Neural progenitor cell (in vitro differentiated cells): ENCODE data around the gene SERPINA6. TPM values are rescaled to one million over a fixed set of nuclear protein-coding genes. Genes with fewer than 3 reads are reported as not detected.
A peak's percentile ranks its signal among the peaks of the same experiment; 100 is the strongest.

Experiments
- DNase-seq: peaks from one replicate; pipeline ENCODE4 v3.0.0-alpha.2; 2016; ENCODE audit warnings: low spot score
- H2AFZ ChIP-seq: fragments of 200-600 bp; sonication (generic); replicated peaks from 2 replicates; pipeline ENCODE4 v1.6.1; 2016; ENCODE audit warnings: antibody characterized with exemption
- H3F3A ChIP-seq: fragments of 200-600 bp; sonication (generic); 2 replicates; pipeline ENCODE4 v1.6.1; 2016; ENCODE audit warnings: antibody characterized with exemption, low read depth
- H3K27ac ChIP-seq: fragments of 200-600 bp; sonication (generic); 2 replicates; pipeline ENCODE4 v1.5.1; 2016; ENCODE audit warnings: mild to moderate bottlenecking
- H3K27me3 ChIP-seq: fragments of 200-600 bp; sonication (generic); 2 replicates; pipeline ENCODE4 v1.6.1; 2016; ENCODE audit warnings: mild to moderate bottlenecking, moderate library complexity
- H3K36me3 ChIP-seq: fragments of 200-600 bp; sonication (generic); 2 replicates; pipeline ENCODE4 v1.5.1; 2016
- H3K4me1 ChIP-seq: fragments of 200-600 bp; sonication (generic); 2 replicates; pipeline ENCODE4 v1.6.1; 2016; ENCODE audit warnings: mixed run types
- H3K4me2 ChIP-seq: fragments of 200-600 bp; sonication (generic); 2 replicates; pipeline ENCODE4 v1.6.1; 2016
- H3K4me3 ChIP-seq: fragments of 200-600 bp; sonication (generic); 2 replicates; pipeline ENCODE4 v1.5.1; 2016
- H3K79me2 ChIP-seq: fragments of 200-600 bp; sonication (generic); 2 replicates; pipeline ENCODE4 v1.6.1; 2016; ENCODE audit warnings: low read depth
- H3K9ac ChIP-seq: fragments of 200-600 bp; sonication (generic); 2 replicates; pipeline ENCODE4 v1.6.1; 2016
- H3K9me3 ChIP-seq: fragments of 200-600 bp; sonication (generic); 2 replicates; pipeline ENCODE4 v1.5.1; 2016; ENCODE audit warnings: low read depth
- H4K20me1 ChIP-seq: fragments of 200-600 bp; sonication (generic); 2 replicates; pipeline ENCODE4 v1.6.1; 2016; ENCODE audit warnings: low read depth
- H3K27ac Mint-ChIP-seq: 3 replicates; pipeline ENCODE4 v1.8.0; 2021; ENCODE audit warnings: mixed read lengths
- H3K27me3 Mint-ChIP-seq: 2 replicates; pipeline ENCODE4 v1.8.0; 2022; ENCODE audit warnings: low read depth, mild to moderate bottlenecking, inconsistent platforms, moderate library complexity, mixed read lengths; ENCODE audit not compliant: insufficient read depth
- H3K36me3 Mint-ChIP-seq: 3 replicates; pipeline ENCODE4 v1.8.0; 2021; ENCODE audit warnings: mixed read lengths
- H3K4me1 Mint-ChIP-seq: 3 replicates; pipeline ENCODE4 v1.8.0; 2021; ENCODE audit warnings: mixed read lengths
- H3K4me3 Mint-ChIP-seq: 3 replicates; pipeline ENCODE4 v1.8.0; 2021; ENCODE audit warnings: mild to moderate bottlenecking, moderate library complexity, mixed read lengths
- H3K9me3 Mint-ChIP-seq: 3 replicates; pipeline ENCODE4 v1.8.0; 2020; ENCODE audit warnings: mixed read lengths
- CTCF ChIP-seq: fragments of 200-600 bp; sonication (generic); IDR thresholded peaks from 2 replicates; pipeline ENCODE4 v1.5.1; 2017; ENCODE audit warnings: antibody characterized with exemption, mild to moderate bottlenecking
- EZH2 ChIP-seq: fragments of 200-600 bp; sonication (generic); IDR thresholded peaks from 2 replicates; pipeline ENCODE4 v1.6.1; 2017; ENCODE audit warnings: antibody characterized with exemption, mild to moderate bottlenecking, moderate library complexity
- EZH2phosphoT487 ChIP-seq: fragments of 200-600 bp; sonication (generic); IDR thresholded peaks from 2 replicates; pipeline ENCODE4 v1.6.1; 2017; ENCODE audit warnings: antibody characterized with exemption
- total RNA-seq: library from RNA; depleted of rRNA; stranded (reverse); fragments of >200 nt; gene quantifications from 2 replicates; pipeline ENCODE4 v1.2.3, GENCODE V29; 2015; ENCODE audit warnings: low replicate concordance

Gene SERPINA6
- total RNA-seq, 1 donor from 2014 or later = not detected

- no peaks in the 10 kb centered on the region for H3K27me3 ChIP-seq
- no peaks in the 10 kb centered on the region for H4K20me1 ChIP-seq
- H3K9ac ChIP-seq = no peak overlapping the region
- Mint-ChIP-seq H3K4me3 (no peak overlapping the region), H3K9me3 (peaks cover 21% of the 10 kb centered on the region), H3K36me3 (no peaks in the 10 kb centered on the region), H3K4me1 (no peaks in the 10 kb centered on the region), H3K27ac (no peak overlapping the region), H3K27me3 (peaks cover 12% of the 10 kb centered on the region)
- no peak for DNase-seq
- no peak for TF ChIP-seq CTCF
- TF ChIP-seq EZH2 = no peak
- TF ChIP-seq EZH2phosphoT487 = no peak
- no peaks in the 10 kb centered on the region for H3F3A ChIP-seq
- no peaks in the 10 kb centered on the region for H3K9me3 ChIP-seq
- H3K79me2 ChIP-seq = no peaks in the 10 kb centered on the region
- no peak overlapping the region for H3K4me3 ChIP-seq
- no peaks in the 10 kb centered on the region for H3K36me3 ChIP-seq
- H3K27ac ChIP-seq = no peak overlapping the region
- peaks cover 3% of the 10 kb centered on the region for H3K4me1 ChIP-seq
- no peak overlapping the region for H2AFZ ChIP-seq
- H3K4me2 ChIP-seq = no peak overlapping the region
Measured at GRCh38 chr14:94310248-94310647, 12.9 kb downstream of the SERPINA6 start.

- H3K27ac Mint-ChIP-seq = no peak overlapping the region
- peaks cover 3% of the 10 kb centered on the region for H3K4me1 ChIP-seq
- no peaks in the 10 kb centered on the region for H3K36me3 ChIP-seq
- TF ChIP-seq CTCF = no peak
- no peak for TF ChIP-seq EZH2phosphoT487
- no peak for TF ChIP-seq EZH2
- no peaks in the 10 kb centered on the region for H4K20me1 ChIP-seq
- no peak overlapping the region for H3K27ac ChIP-seq
- no peak overlapping the region for H3K4me3 ChIP-seq
- no peak overlapping the region for H2AFZ ChIP-seq
- H3K79me2 ChIP-seq = no peaks in the 10 kb centered on the region
- DNase-seq = no peak
- peaks cover 21% of the 10 kb centered on the region for H3K9me3 Mint-ChIP-seq
- no peaks in the 10 kb centered on the region for H3K4me1 Mint-ChIP-seq
- no peaks in the 10 kb centered on the region for H3K36me3 Mint-ChIP-seq
- no peaks in the 10 kb centered on the region for H3K27me3 ChIP-seq
- H3K9me3 ChIP-seq = no peaks in the 10 kb centered on the region
- H3K9ac ChIP-seq = no peak overlapping the region
- H3K4me2 ChIP-seq = no peak overlapping the region
- no peak overlapping the region for H3K4me3 Mint-ChIP-seq
- no peaks in the 10 kb centered on the region for H3F3A ChIP-seq
- peaks cover 12% of the 10 kb centered on the region for H3K27me3 Mint-ChIP-seq
Measured at GRCh38 chr14:94309721-94310120, 13.4 kb downstream of the SERPINA6 start.

GRCh38 chr14:94307410-94307992, 15.6 kb downstream of the SERPINA6 start:
- Mint-ChIP-seq H3K4me3 (no peak overlapping the region), H3K4me1 (no peaks in the 10 kb centered on the region)
- DNase-seq = peak; percentile 20

More at GRCh38 chr14:94307410-94307992, 15.6 kb downstream of the SERPINA6 start:
- Histone ChIP-seq H3K36me3 (no peaks in the 10 kb centered on the region), H4K20me1 (no peaks in the 10 kb centered on the region), H3F3A (no peaks in the 10 kb centered on the region), H3K27ac (no peak overlapping the region), H3K79me2 (no peaks in the 10 kb centered on the region), H2AFZ (no peak overlapping the region), H3K27me3 (no peaks in the 10 kb centered on the region), H3K4me1 (peaks cover 3% of the 10 kb centered on the region), H3K9ac (no peak overlapping the region), H3K9me3 (no peaks in the 10 kb centered on the region), H3K4me2 (no peak overlapping the region), H3K4me3 (no peak overlapping the region)
- Mint-ChIP-seq H3K27me3 (peaks cover 2% of the 10 kb centered on the region), H3K27ac (no peak overlapping the region), H3K36me3 (no peaks in the 10 kb centered on the region), H3K9me3 (peaks cover 21% of the 10 kb centered on the region)
- TF ChIP-seq CTCF (peak; percentile 64), EZH2phosphoT487 (no peak), EZH2 (no peak)
